Measurements from ENCODE around the gene LRFN3.
"Not testable (repeated sequence)": the region's sequence is repeated elsewhere in the genome, so short reads cannot be mapped to it uniquely, and the experiment has no call there.

The LRFN3 gene

GRCh38 chr19:35963514-35963913 is 27.3 kb downstream of the LRFN3 start:
- Histone ChIP-seq H3K4me1 (ENCODE audit: control insufficient read depth, insufficient read depth, low read length) (no peaks in the 10 kb centered on the region), H3K4me3 (ENCODE audit: low read length) (no peak overlapping the region), H3K9me3 (ENCODE audit: control insufficient read depth, low read length) (no peaks in the 10 kb centered on the region), H3K9ac (ENCODE audit: low read length) (no peak overlapping the region), H3K27me3 (ENCODE audit: control insufficient read depth, insufficient read depth, low read length) (peaks cover 25% of the 10 kb centered on the region), H3K36me3 (ENCODE audit: control insufficient read depth, insufficient read depth, low read length) (no peaks in the 10 kb centered on the region)

GRCh38 chr19:35966771-35967170 is 30.6 kb downstream of the LRFN3 start:
- Histone ChIP-seq H3K9ac (ENCODE audit: low read length) (no peak overlapping the region), H3K36me3 (ENCODE audit: control insufficient read depth, insufficient read depth, low read length) (no peaks in the 10 kb centered on the region), H3K9me3 (ENCODE audit: control insufficient read depth, low read length) (no peaks in the 10 kb centered on the region), H3K27me3 (ENCODE audit: control insufficient read depth, insufficient read depth, low read length) (peaks cover 4% of the 10 kb centered on the region), H3K4me3 (ENCODE audit: low read length) (no peak overlapping the region), H3K4me1 (ENCODE audit: control insufficient read depth, insufficient read depth, low read length) (no peaks in the 10 kb centered on the region)

- Histone ChIP-seq H3K9me3 (ENCODE audit: control insufficient read depth, low read length) (no peaks in the 10 kb centered on the region), H3K9ac (ENCODE audit: low read length) (no peak overlapping the region), H3K4me1 (ENCODE audit: control insufficient read depth, insufficient read depth, low read length) (no peaks in the 10 kb centered on the region), H3K4me3 (ENCODE audit: low read length) (no peak overlapping the region), H3K36me3 (ENCODE audit: control insufficient read depth, insufficient read depth, low read length) (no peaks in the 10 kb centered on the region), H3K27me3 (ENCODE audit: control insufficient read depth, insufficient read depth, low read length) (no peaks in the 10 kb centered on the region)
Observed at GRCh38 chr19:35973487-35973886, 37.3 kb downstream of the LRFN3 start.

GRCh38 chr19:35975608-35976214 is 39.5 kb downstream of the LRFN3 start:
- no peaks in the 10 kb centered on the region for H3K36me3 ChIP-seq (ENCODE audit: control insufficient read depth, insufficient read depth, low read length)
- no peaks in the 10 kb centered on the region for H3K27me3 ChIP-seq (ENCODE audit: control insufficient read depth, insufficient read depth, low read length)
- no peaks in the 10 kb centered on the region for H3K9me3 ChIP-seq (ENCODE audit: control insufficient read depth, low read length)
- H3K9ac ChIP-seq (ENCODE audit: low read length) = no peak overlapping the region
- H3K4me3 ChIP-seq (ENCODE audit: low read length) = no peak overlapping the region
- no peaks in the 10 kb centered on the region for H3K4me1 ChIP-seq (ENCODE audit: control insufficient read depth, insufficient read depth, low read length)

- Histone ChIP-seq H3K4me3 (ENCODE audit: low read length) (no peak overlapping the region), H3K27me3 (ENCODE audit: control insufficient read depth, insufficient read depth, low read length) (no peaks in the 10 kb centered on the region), H3K36me3 (ENCODE audit: control insufficient read depth, insufficient read depth, low read length) (no peaks in the 10 kb centered on the region), H3K4me1 (ENCODE audit: control insufficient read depth, insufficient read depth, low read length) (no peaks in the 10 kb centered on the region), H3K9ac (ENCODE audit: low read length) (no peak overlapping the region), H3K9me3 (ENCODE audit: control insufficient read depth, low read length) (no peaks in the 10 kb centered on the region)
Observed at GRCh38 chr19:35977446-35978222, 41.5 kb downstream of the LRFN3 start.

GRCh38 chr19:35978271-35978670 is 42.1 kb downstream of the LRFN3 start:
- Histone ChIP-seq H3K9ac (ENCODE audit: low read length) (no peak overlapping the region), H3K27me3 (ENCODE audit: control insufficient read depth, insufficient read depth, low read length) (no peaks in the 10 kb centered on the region), H3K4me3 (ENCODE audit: low read length) (no peak overlapping the region), H3K36me3 (ENCODE audit: control insufficient read depth, insufficient read depth, low read length) (no peaks in the 10 kb centered on the region), H3K4me1 (ENCODE audit: control insufficient read depth, insufficient read depth, low read length) (no peaks in the 10 kb centered on the region), H3K9me3 (ENCODE audit: control insufficient read depth, low read length) (no peaks in the 10 kb centered on the region)

GRCh38 chr19:35978832-35979365 is 42.7 kb downstream of the LRFN3 start:
- H3K9ac ChIP-seq (ENCODE audit: low read length) = no peak overlapping the region
- no peaks in the 10 kb centered on the region for H3K27me3 ChIP-seq (ENCODE audit: control insufficient read depth, insufficient read depth, low read length)

GRCh38 chr19:35980997-35981396 is 44.8 kb downstream of the LRFN3 start:
- not testable (repeated sequence) for H3K9me3 ChIP-seq (ENCODE audit: control insufficient read depth, low read length); H3K9ac ChIP-seq (ENCODE audit: low read length); H3K4me3 ChIP-seq (ENCODE audit: low read length); H3K4me1 ChIP-seq (ENCODE audit: control insufficient read depth, insufficient read depth, low read length); H3K27me3 ChIP-seq (ENCODE audit: control insufficient read depth, insufficient read depth, low read length); H3K36me3 ChIP-seq (ENCODE audit: control insufficient read depth, insufficient read depth, low read length)

More at GRCh38 chr19:35978832-35979365, 42.7 kb downstream of the LRFN3 start:
- Histone ChIP-seq H3K36me3 (ENCODE audit: control insufficient read depth, insufficient read depth, low read length) (no peaks in the 10 kb centered on the region), H3K4me3 (ENCODE audit: low read length) (no peak overlapping the region), H3K9me3 (ENCODE audit: control insufficient read depth, low read length) (no peaks in the 10 kb centered on the region), H3K4me1 (ENCODE audit: control insufficient read depth, insufficient read depth, low read length) (no peaks in the 10 kb centered on the region)

GRCh38 chr19:35983177-35983576 is 47.0 kb downstream of the LRFN3 start:
- peaks cover 19% of the 10 kb centered on the region for H3K27me3 ChIP-seq (ENCODE audit: control insufficient read depth, insufficient read depth, low read length)
- H3K36me3 ChIP-seq (ENCODE audit: control insufficient read depth, insufficient read depth, low read length) = no peaks in the 10 kb centered on the region

GRCh38 chr19:35986111-35986510 is 49.9 kb downstream of the LRFN3 start:
- no peak overlapping the region for H3K4me3 ChIP-seq (ENCODE audit: low read length)
- no peak overlapping the region for H3K9ac ChIP-seq (ENCODE audit: low read length)
- H3K27me3 ChIP-seq (ENCODE audit: control insufficient read depth, insufficient read depth, low read length) = peaks cover 30% of the 10 kb centered on the region
- no peaks in the 10 kb centered on the region for H3K36me3 ChIP-seq (ENCODE audit: control insufficient read depth, insufficient read depth, low read length)
- H3K4me1 ChIP-seq (ENCODE audit: control insufficient read depth, insufficient read depth, low read length) = no peaks in the 10 kb centered on the region
- H3K9me3 ChIP-seq (ENCODE audit: control insufficient read depth, low read length) = no peaks in the 10 kb centered on the region

More at GRCh38 chr19:35983177-35983576, 47.0 kb downstream of the LRFN3 start:
- no peak overlapping the region for H3K9ac ChIP-seq (ENCODE audit: low read length)
- no peak overlapping the region for H3K4me3 ChIP-seq (ENCODE audit: low read length)
- H3K9me3 ChIP-seq (ENCODE audit: control insufficient read depth, low read length) = no peaks in the 10 kb centered on the region
- H3K4me1 ChIP-seq (ENCODE audit: control insufficient read depth, insufficient read depth, low read length) = no peaks in the 10 kb centered on the region

GRCh38 chr19:35986664-35987570 is 50.7 kb downstream of the LRFN3 start:
- H3K4me3 ChIP-seq (ENCODE audit: low read length) = no peak overlapping the region
- peaks cover 30% of the 10 kb centered on the region for H3K27me3 ChIP-seq (ENCODE audit: control insufficient read depth, insufficient read depth, low read length)
- no peaks in the 10 kb centered on the region for H3K9me3 ChIP-seq (ENCODE audit: control insufficient read depth, low read length)
- H3K36me3 ChIP-seq (ENCODE audit: control insufficient read depth, insufficient read depth, low read length) = no peaks in the 10 kb centered on the region
- no peak overlapping the region for H3K9ac ChIP-seq (ENCODE audit: low read length)
- H3K4me1 ChIP-seq (ENCODE audit: control insufficient read depth, insufficient read depth, low read length) = no peaks in the 10 kb centered on the region

- Histone ChIP-seq H3K9ac (ENCODE audit: low read length) (no peak overlapping the region), H3K27me3 (ENCODE audit: control insufficient read depth, insufficient read depth, low read length) (peaks cover 30% of the 10 kb centered on the region), H3K36me3 (ENCODE audit: control insufficient read depth, insufficient read depth, low read length) (no peaks in the 10 kb centered on the region), H3K4me1 (ENCODE audit: control insufficient read depth, insufficient read depth, low read length) (no peaks in the 10 kb centered on the region), H3K4me3 (ENCODE audit: low read length) (no peak overlapping the region), H3K9me3 (ENCODE audit: control insufficient read depth, low read length) (no peaks in the 10 kb centered on the region)
Observed at GRCh38 chr19:35987571-35987896, 51.4 kb downstream of the LRFN3 start.
